Peyer's patch (tissue), 4 donors: Measurements from ENCODE around the gene PTPRM. TPM values are rescaled to one million over a fixed set of nuclear protein-coding genes. Genes with fewer than 3 reads are reported as not detected.

Source experiments
- DNase-seq, 3 donors: peaks; one replicate each; pipeline ENCODE4 v3.0.0-alpha.2; 2017 to 2019
- H3K27ac ChIP-seq, 4 donors: fragments of 200-600 bp; sonication (generic); one replicate each; pipeline ENCODE4 v1.5.1; 2016 to 2019
- H3K27me3 ChIP-seq, 2 donors: fragments of 200-600 bp; sonication (generic); one replicate each; pipeline ENCODE4 v1.5.1; 2019
- H3K36me3 ChIP-seq, 3 donors: fragments of 200-600 bp; sonication (generic); one replicate each; pipeline ENCODE4 v1.5.1; 2016 to 2019
- H3K4me1 ChIP-seq, 4 donors: fragments of 200-600 bp; sonication (generic); one replicate each; pipeline ENCODE4 v1.5.1; 2016 to 2019
- H3K4me3 ChIP-seq, 4 donors: fragments of 200-600 bp; sonication (generic); 1 replicate in 3 of 4; 2 replicates in 1 of 4; pipeline ENCODE4 v1.5.1; 2016 to 2019; ENCODE audit warnings: mild to moderate bottlenecking in 1 of 4
- H3K9me3 ChIP-seq, 4 donors: fragments of 200-600 bp; sonication (generic); one replicate each; pipeline ENCODE4 v1.5.1; 2016 to 2019; ENCODE audit warnings: mild to moderate bottlenecking in 1 of 4
- POLR2A ChIP-seq, 2 donors: fragments of 450-650 bp; IDR thresholded peaks; one replicate each; pipeline ENCODE4 v1.5.1; 2017; ENCODE audit warnings: antibody characterized with exemption in 2 of 2, mild to moderate bottlenecking in 2 of 2, moderate library complexity in 2 of 2
- total RNA-seq, 4 donors: library from RNA; depleted of rRNA; stranded (reverse); fragments of >200 nt; gene quantifications; one replicate each; pipeline ENCODE4 v1.1.0, GENCODE V29; 2016
- TF ChIP-seq, protein P1 (sequence below), 6 experiments: fragments of 450-650 bp in 4 of 6; fragments of 200-600 bp in 2 of 6; sonication (generic) in 1 of 6; IDR thresholded peaks; one replicate each; pipeline ENCODE4 v1.5.1; 2017 to 2019; ENCODE audit warnings: antibody characterized with exemption in 6 of 6, mild to moderate bottlenecking in 3 of 6, moderate library complexity in 1 of 6

Gene PTPRM
- total RNA-seq, 4 donors from 2014 or later = 39.6 to 211 (median 80.3) TPM

DNA sequence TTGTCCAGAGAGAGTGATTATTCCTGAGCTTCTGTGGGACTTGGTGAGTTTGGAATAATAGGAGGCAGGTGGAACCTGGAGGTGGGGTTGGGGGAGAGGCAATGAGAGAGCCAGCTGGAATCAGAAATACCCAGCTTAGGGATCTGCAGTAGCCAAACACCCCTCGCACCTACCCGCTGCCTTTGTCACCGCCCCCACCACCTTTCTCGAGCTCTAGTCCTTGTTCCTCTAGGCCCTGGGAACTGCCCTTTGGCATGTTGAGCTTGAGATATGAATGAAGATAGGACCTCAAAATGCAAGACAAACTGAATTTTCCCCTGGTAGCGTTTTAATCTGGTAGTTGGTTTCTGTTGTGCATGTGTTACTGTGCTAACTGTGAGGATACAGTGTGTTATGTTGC is 242.9 kb downstream of the PTPRM start:
- Histone ChIP-seq H3K36me3 (no peaks in the 10 kb centered on the region), H3K9me3 (peaks cover 0 to 4% (median 0%) of the 10 kb centered on the region in 4 donors), H3K4me1 (no peaks in the 10 kb centered on the region), H3K27me3 (no peaks in the 10 kb centered on the region), H3K4me3 (no peak overlapping the region), H3K27ac (no peak overlapping the region)
- TF ChIP-seq, protein P1, sequence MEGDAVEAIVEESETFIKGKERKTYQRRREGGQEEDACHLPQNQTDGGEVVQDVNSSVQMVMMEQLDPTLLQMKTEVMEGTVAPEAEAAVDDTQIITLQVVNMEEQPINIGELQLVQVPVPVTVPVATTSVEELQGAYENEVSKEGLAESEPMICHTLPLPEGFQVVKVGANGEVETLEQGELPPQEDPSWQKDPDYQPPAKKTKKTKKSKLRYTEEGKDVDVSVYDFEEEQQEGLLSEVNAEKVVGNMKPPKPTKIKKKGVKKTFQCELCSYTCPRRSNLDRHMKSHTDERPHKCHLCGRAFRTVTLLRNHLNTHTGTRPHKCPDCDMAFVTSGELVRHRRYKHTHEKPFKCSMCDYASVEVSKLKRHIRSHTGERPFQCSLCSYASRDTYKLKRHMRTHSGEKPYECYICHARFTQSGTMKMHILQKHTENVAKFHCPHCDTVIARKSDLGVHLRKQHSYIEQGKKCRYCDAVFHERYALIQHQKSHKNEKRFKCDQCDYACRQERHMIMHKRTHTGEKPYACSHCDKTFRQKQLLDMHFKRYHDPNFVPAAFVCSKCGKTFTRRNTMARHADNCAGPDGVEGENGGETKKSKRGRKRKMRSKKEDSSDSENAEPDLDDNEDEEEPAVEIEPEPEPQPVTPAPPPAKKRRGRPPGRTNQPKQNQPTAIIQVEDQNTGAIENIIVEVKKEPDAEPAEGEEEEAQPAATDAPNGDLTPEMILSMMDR (IDR thresholded peaks at IDR 0.05) = no peak
- no peak for TF ChIP-seq POLR2A (IDR thresholded peaks at IDR 0.05)
- DNase-seq = no peak

DNA sequence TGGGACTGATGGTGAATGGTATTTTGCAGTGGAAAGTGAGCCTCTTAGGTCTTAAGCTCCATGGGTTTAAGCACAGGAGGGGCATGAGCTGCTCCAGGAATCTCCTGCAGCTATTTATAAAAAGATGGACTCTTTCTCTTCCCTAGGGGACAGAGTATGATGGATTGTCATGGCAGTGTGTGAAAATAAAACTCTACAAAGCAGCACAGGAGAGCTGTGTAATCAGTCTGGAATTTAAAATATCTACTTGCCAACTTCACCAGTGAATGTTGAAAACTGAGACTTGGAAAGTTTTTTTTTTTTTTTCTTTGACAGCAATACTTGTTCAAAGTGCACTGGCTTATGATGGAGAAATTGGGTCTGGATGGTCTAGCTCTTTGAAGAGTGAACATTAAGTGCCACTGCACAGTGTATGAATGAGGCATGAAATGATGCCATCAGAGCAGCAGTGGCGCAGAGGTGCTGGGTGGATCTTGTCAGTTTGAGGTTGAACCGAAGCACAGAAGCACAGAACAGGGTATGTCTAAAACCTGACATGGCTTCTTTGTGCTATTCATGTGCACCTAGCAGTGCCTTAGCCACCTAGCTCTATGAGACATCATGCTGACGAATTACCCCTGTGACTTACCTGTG is 245.4 kb downstream of the PTPRM start:
- no peaks in the 10 kb centered on the region for H3K36me3 ChIP-seq
- H3K4me1 ChIP-seq = no peaks in the 10 kb centered on the region

DNA sequence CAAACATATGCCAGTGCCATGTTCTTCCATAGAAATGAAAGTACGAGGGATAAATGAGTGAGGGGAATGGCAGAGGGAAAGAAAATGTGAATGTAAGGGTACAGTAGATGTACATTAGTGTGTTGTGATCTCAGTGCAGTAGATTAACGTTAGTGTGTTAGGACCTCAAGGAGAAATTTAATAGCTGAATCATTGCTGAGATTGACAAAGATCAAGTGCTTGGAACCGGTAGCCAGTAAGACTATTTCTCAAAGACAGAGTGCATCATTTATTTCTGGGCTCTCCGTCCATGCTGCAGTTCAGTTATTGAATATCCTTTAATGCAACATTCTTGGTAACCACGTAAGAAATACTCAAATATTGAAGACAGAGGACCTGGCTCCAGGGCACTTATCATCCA is 246.0 kb downstream of the PTPRM start:
- no peaks in the 10 kb centered on the region for H3K36me3 ChIP-seq
- H3K4me3 ChIP-seq = no peak overlapping the region
- peaks cover 0 to 10% (median 0%) of the 10 kb centered on the region in 4 donors for H3K9me3 ChIP-seq
- no peak overlapping the region for H3K27ac ChIP-seq
- no peaks in the 10 kb centered on the region for H3K27me3 ChIP-seq
- DNase-seq = no peak
- TF ChIP-seq POLR2A (IDR thresholded peaks at IDR 0.05) = no peak
- TF ChIP-seq, protein P1 (IDR thresholded peaks at IDR 0.05) = no peak
- H3K4me1 ChIP-seq = no peaks in the 10 kb centered on the region

More for the DNA sequence above, 245.4 kb downstream of the PTPRM start:
- TF ChIP-seq, protein P1 (IDR thresholded peaks at IDR 0.05) = no peak
- TF ChIP-seq POLR2A (IDR thresholded peaks at IDR 0.05) = no peak
- Histone ChIP-seq H3K4me3 (no peak overlapping the region), H3K27me3 (no peaks in the 10 kb centered on the region), H3K27ac (no peak overlapping the region), H3K9me3 (peaks cover 0 to 10% (median 0%) of the 10 kb centered on the region in 4 donors)
- DNase-seq = no peak

- no peak overlapping the region for H3K27ac ChIP-seq
- H3K4me1 ChIP-seq = no peaks in the 10 kb centered on the region
- TF ChIP-seq, protein P1 (IDR thresholded peaks at IDR 0.05) = no peak
- TF ChIP-seq POLR2A (IDR thresholded peaks at IDR 0.05) = no peak
- H3K36me3 ChIP-seq = no peaks in the 10 kb centered on the region
- H3K9me3 ChIP-seq = peaks cover 0 to 10% (median 0%) of the 10 kb centered on the region in 4 donors
- H3K4me3 ChIP-seq = no peak overlapping the region
- DNase-seq = no peak
- no peaks in the 10 kb centered on the region for H3K27me3 ChIP-seq
These were observed 247.7 kb downstream of the PTPRM start for GRCh38 chr18:7814754-7815315.

DNA sequence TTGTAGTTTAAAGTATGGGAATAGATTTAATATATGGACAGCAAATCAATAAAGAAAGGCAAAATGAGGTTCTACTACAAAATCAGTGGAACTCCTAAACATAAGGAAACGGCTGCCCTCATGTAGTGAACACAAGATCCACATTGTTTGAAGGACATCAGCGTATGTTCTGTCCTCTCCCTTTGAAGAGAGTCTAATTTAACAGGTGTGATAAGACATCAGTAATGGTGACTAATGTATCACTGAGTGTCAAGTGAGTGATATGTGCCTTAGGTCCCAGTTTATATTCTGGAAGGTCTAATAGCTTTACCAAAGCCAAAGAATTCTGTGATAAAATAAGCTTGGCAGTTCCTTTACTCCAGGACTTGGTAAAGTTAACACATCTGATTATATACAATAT is 248.7 kb downstream of the PTPRM start:
- no peak for DNase-seq
- H3K27me3 ChIP-seq = no peaks in the 10 kb centered on the region
- H3K4me3 ChIP-seq = no peak overlapping the region
- H3K27ac ChIP-seq = no peak overlapping the region
- H3K36me3 ChIP-seq = no peaks in the 10 kb centered on the region
- TF ChIP-seq, protein P1 (IDR thresholded peaks at IDR 0.05) = no peak
- TF ChIP-seq POLR2A (IDR thresholded peaks at IDR 0.05) = no peak
- peaks cover 0 to 10% (median 0%) of the 10 kb centered on the region in 4 donors for H3K9me3 ChIP-seq
- H3K4me1 ChIP-seq = no peaks in the 10 kb centered on the region
